A549 (cell line): ENCODE measurements around the gene SLC17A7. TPM values are rescaled to one million over a fixed set of nuclear protein-coding genes. Genes with fewer than 3 reads are reported as not detected.

Experiments
- ATAC-seq, 2 experiments: fragments of 200-7000 bp in 1 of 2; fragments of >200 bp in 1 of 2; cut with Nextera tagmentation in 1 of 2; cut with Tn5 transposase in 1 of 2; 3 replicates each; pipeline versions ENCODE4 v1.8.0 to v1.9.1; 2018 to 2020; ENCODE audit warnings: mild to moderate bottlenecking in 1 of 2, moderate library complexity in 1 of 2
- CTCF ChIA-PET: fragments of 300-600 bp; sonication (Branson Sonifier 250); formaldehyde crosslinking; extraction: SDS; loops from one replicate; lab custom pipeline; 2021; ENCODE audit warnings: antibody characterized with exemption, inconsistent platforms; lab: Yijun Ruan, JAX
- POLR2A ChIA-PET: fragments of 350-600 bp; formaldehyde crosslinking; extraction: SDS; loops from one replicate; lab custom pipeline; 2021; ENCODE audit warnings: antibody characterized with exemption, inconsistent platforms; lab: Yijun Ruan, JAX
- DNase-seq, 2 experiments: peaks; one replicate each; pipeline versions ENCODE4 v3.0.0 to v3.0.0-alpha.2; 2011 to 2016; ENCODE audit warnings: low read depth in 1 of 2, low spot score in 1 of 2
- FAIRE-seq: peaks from 2 replicates; lab custom pipeline; 2011; peaks lifted over from hg19 to GRCh38; lab: Jason Lieb, UNC
- H3K27ac ChIP-seq, 2 experiments: fragments of >200 bp; sonication (Bioruptor Twin); formaldehyde crosslinking; 3 replicates each; pipeline ENCODE4 v1.5.1; 2016 to 2017
- H3K4me1 ChIP-seq: fragments of >200 bp; sonication (Bioruptor Twin); formaldehyde crosslinking; 3 replicates; pipeline ENCODE4 v1.6.1; 2016
- H3K4me2 ChIP-seq: fragments of >200 bp; sonication (Bioruptor Twin); formaldehyde crosslinking; 3 replicates; pipeline ENCODE4 v1.6.1; 2016
- H3K4me3 ChIP-seq: fragments of >200 bp; sonication (Bioruptor Twin); formaldehyde crosslinking; 3 replicates; pipeline ENCODE4 v1.5.1; 2016
- H3K9me3 ChIP-seq: fragments of >200 bp; sonication (Bioruptor Twin); formaldehyde crosslinking; 3 replicates; pipeline ENCODE4 v1.6.1; 2016
- CEBPB ChIP-seq, 2 experiments: fragments of >200 bp in 1 of 2; sonication (Bioruptor Twin) in 1 of 2; formaldehyde crosslinking in 1 of 2; IDR thresholded peaks; 2 replicates each; pipeline ENCODE4 v1.6.1; 2012 to 2016
- CHD2 ChIP-seq: fragments of 150-350 bp; IDR thresholded peaks from 2 replicates; pipeline ENCODE4 v1.6.1; 2014; ENCODE audit warnings: low read length; ENCODE audit not compliant: partially characterized antibody
- EHMT2 ChIP-seq: fragments of 200-600 bp; sonication (generic); IDR thresholded peaks from 2 replicates; pipeline ENCODE4 v1.6.1; 2016; ENCODE audit warnings: antibody characterized with exemption, low read depth, mild to moderate bottlenecking, moderate library complexity
- EP300 ChIP-seq, 2 experiments: fragments of >200 bp; sonication (Bioruptor Twin); formaldehyde crosslinking; IDR thresholded peaks; 2 replicates in 1 of 2; 3 replicates in 1 of 2; pipeline ENCODE4 v1.6.1; 2016 to 2017
- FOSB ChIP-seq: fragments of 250-450 bp; sonication (Bioruptor Pico); IDR thresholded peaks from 2 replicates; pipeline ENCODE4 v1.5.0; 2020; ENCODE audit warnings: mild to moderate bottlenecking, moderate library complexity
- HES2 ChIP-seq: fragments of >200 bp; sonication (Bioruptor Twin); formaldehyde crosslinking; IDR thresholded peaks from 2 replicates; pipeline ENCODE4 v1.6.1; 2016
- JUN ChIP-seq, 2 experiments: fragments of >200 bp; sonication (Bioruptor Twin); formaldehyde crosslinking; IDR thresholded peaks; 2 replicates in 1 of 2; 3 replicates in 1 of 2; pipeline ENCODE4 v1.6.1; 2016 to 2017
- KDM1A ChIP-seq: fragments of 200-600 bp; sonication (generic); IDR thresholded peaks from 2 replicates; pipeline ENCODE4 v1.6.1; 2016; ENCODE audit warnings: low read depth, mild to moderate bottlenecking
- MAFK ChIP-seq: fragments of 450-650 bp; IDR thresholded peaks from 2 replicates; pipeline ENCODE4 v1.6.1; 2014; ENCODE audit not compliant: partially characterized antibody
- MYC ChIP-seq: IDR thresholded peaks from 2 replicates; pipeline ENCODE4 v1.6.1; 2012; ENCODE audit warnings: mild to moderate bottlenecking, inconsistent platforms, low read length, improper control_type of control experiment, borderline replicate concordance
- NPAS2 ChIP-seq: fragments of 250-450 bp; sonication (Bioruptor Pico); IDR thresholded peaks from 2 replicates; pipeline ENCODE4 v1.8.0; 2022; ENCODE audit warnings: mild to moderate bottlenecking, moderate library complexity, borderline replicate concordance
- POLR2AphosphoS2 ChIP-seq: conservative IDR thresholded peaks from 2 replicates; pipeline ENCODE4 v1.6.1; 2012; ENCODE audit warnings: low read length, improper control_type of control experiment, inconsistent platforms
- RAD21 ChIP-seq, 2 experiments: fragments of >200 bp in 1 of 2; sonication (Bioruptor Twin) in 1 of 2; formaldehyde crosslinking in 1 of 2; IDR thresholded peaks in 1 of 2; conservative IDR thresholded peaks in 1 of 2; 2 replicates in 1 of 2; 3 replicates in 1 of 2; pipeline ENCODE4 v1.6.1; 2012 to 2018; ENCODE audit warnings: inconsistent platforms in 1 of 2
- RCOR1 ChIP-seq: fragments of 150-350 bp; IDR thresholded peaks from 2 replicates; pipeline ENCODE4 v1.6.1; 2014; ENCODE audit warnings: antibody characterized with exemption, low read length, low read depth
- TFCP2L1 ChIP-seq: fragments of 250-450 bp; sonication (Bioruptor Pico); IDR thresholded peaks from 2 replicates; pipeline ENCODE4 v1.5.0; 2021; ENCODE audit warnings: mild to moderate bottlenecking
- ZFP36 ChIP-seq: fragments of 450-650 bp; IDR thresholded peaks from 2 replicates; pipeline ENCODE4 v1.6.1; 2014; ENCODE audit warnings: borderline replicate concordance; ENCODE audit not compliant: partially characterized antibody
- ZNF302 ChIP-seq: fragments of 250-450 bp; sonication (Bioruptor Pico); IDR thresholded peaks from 2 replicates; pipeline ENCODE4 v1.9.0; 2021; ENCODE audit warnings: inconsistent platforms, mild to moderate bottlenecking, moderate library complexity
- WGBS: methylation state at CpG from one replicate; pipeline ENCODE4 v1.1.6; 2017; ENCODE audit errors: missing lambda C conversion rate; 5-methylcytosine and 5-hydroxymethylcytosine counted together
- polyA plus RNA-seq, 4 experiments: library from polyadenylated mRNA; depleted of rRNA in 3 of 4; stranded (reverse); fragments of >200 nt; fragmentation: RNase III in 1 of 4; extraction: RNeasy Plus Mini Kit Qiagen cat#74134 plus additional on column Dnase treatment in 1 of 4; gene quantifications; 2 replicates in 3 of 4; 3 replicates in 1 of 4; pipeline ENCODE4 v1.2.3, GENCODE V29; 2011 to 2017
- TF ChIP-seq, protein P1 (sequence below): fragments of 250-450 bp; sonication (Bioruptor Pico); IDR thresholded peaks from 2 replicates; pipeline ENCODE4 v1.5.0; 2021; ENCODE audit warnings: mild to moderate bottlenecking, moderate library complexity, borderline replicate concordance
- TF ChIP-seq, protein P2 (sequence below): fragments of 200-600 bp; sonication (generic); IDR thresholded peaks from 2 replicates; pipeline ENCODE4 v1.6.1; 2016; ENCODE audit warnings: antibody characterized with exemption, mild to moderate bottlenecking, moderate library complexity
- TF ChIP-seq, protein P3 (sequence below): IDR thresholded peaks from 2 replicates; pipeline ENCODE4 v1.6.1; 2012; ENCODE audit warnings: low read depth, borderline replicate concordance

The SLC17A7 gene
- polyA plus RNA-seq, 2 of the 4 experiments (the other 2 are of a cell fraction): 0.39 to 0.48 TPM

- Histone ChIP-seq H3K4me3 (no peak overlapping the region), H3K27ac (no peak overlapping the region), H3K4me2 (no peak overlapping the region)
- WGBS: 55% methylated on average over 3 of the region's 3 CpGs
- DNase-seq (no peak), ATAC-seq (no peak)
- POLR2A ChIA-PET: no interaction called here
- CTCF ChIA-PET: interaction anchor here (0.6 to 6.8 kb wide), 6 partner anchors 11 to 130 kb away, joined by 3 to 58 read pairs (median 5); partner anchors contain the start of genes GFY and SLC17A7
- no peak for TF ChIP-seq ZFP36
- TF ChIP-seq, all 56 proteins: peak for 0
- Histone ChIP-seq H3K4me1 (no peaks in the 10 kb centered on the region), H3K9me3 (no peaks in the 10 kb centered on the region)
- FAIRE-seq: no peak
Measured at GRCh38 chr19:49414256-49414655, 27.1 kb downstream of the SLC17A7 start.

- Histone ChIP-seq H3K9me3 (no peaks in the 10 kb centered on the region), H3K4me2 (no peak overlapping the region), H3K4me1 (no peaks in the 10 kb centered on the region), H3K4me3 (no peak overlapping the region), H3K27ac (no peak overlapping the region)
- CTCF ChIA-PET: interaction anchor here (0.6 to 6.8 kb wide), 8 partner anchors 9 to 347 kb away, joined by 3 to 58 read pairs (median 6); partner anchors contain the start of genes GFY and SLC17A7
- no peak for ATAC-seq
- POLR2A ChIA-PET: no interaction called here
- 75% methylated on average over 9 of the region's 9 CpGs for WGBS
- TF ChIP-seq FOSB (CRISPR knock-in tag) (no peak), MAFK (no peak), ZFP36 (no peak), JUN (IDR thresholded peaks at IDR 0.05) (no peak), CEBPB (IDR thresholded peaks at IDR 0.05) (no peak), RCOR1 (no peak), TFCP2L1 (CRISPR knock-in tag) (no peak), CHD2 (no peak), EHMT2 (no peak), NPAS2 (CRISPR knock-in tag) (no peak), HES2 (no peak), RAD21 (conservative IDR thresholded peaks at IDR 0.05 in 1 of 2, IDR thresholded peaks at IDR 0.05 in 1 of 2) (no peak), MYC (no peak), ZNF302 (CRISPR knock-in tag) (no peak), EP300 (IDR thresholded peaks at IDR 0.05) (no peak), POLR2AphosphoS2 (no peak), KDM1A (no peak)
- TF ChIP-seq, protein P1, sequence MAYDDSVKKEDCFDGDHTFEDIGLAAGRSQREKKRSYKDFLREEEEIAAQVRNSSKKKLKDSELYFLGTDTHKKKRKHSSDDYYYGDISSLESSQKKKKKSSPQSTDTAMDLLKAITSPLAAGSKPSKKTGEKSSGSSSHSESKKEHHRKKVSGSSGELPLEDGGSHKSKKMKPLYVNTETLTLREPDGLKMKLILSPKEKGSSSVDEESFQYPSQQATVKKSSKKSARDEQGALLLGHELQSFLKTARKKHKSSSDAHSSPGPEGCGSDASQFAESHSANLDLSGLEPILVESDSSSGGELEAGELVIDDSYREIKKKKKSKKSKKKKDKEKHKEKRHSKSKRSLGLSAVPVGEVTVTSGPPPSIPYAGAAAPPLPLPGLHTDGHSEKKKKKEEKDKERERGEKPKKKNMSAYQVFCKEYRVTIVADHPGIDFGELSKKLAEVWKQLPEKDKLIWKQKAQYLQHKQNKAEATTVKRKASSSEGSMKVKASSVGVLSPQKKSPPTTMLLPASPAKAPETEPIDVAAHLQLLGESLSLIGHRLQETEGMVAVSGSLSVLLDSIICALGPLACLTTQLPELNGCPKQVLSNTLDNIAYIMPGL (CRISPR knock-in tag): no peak
- TF ChIP-seq, protein P2, sequence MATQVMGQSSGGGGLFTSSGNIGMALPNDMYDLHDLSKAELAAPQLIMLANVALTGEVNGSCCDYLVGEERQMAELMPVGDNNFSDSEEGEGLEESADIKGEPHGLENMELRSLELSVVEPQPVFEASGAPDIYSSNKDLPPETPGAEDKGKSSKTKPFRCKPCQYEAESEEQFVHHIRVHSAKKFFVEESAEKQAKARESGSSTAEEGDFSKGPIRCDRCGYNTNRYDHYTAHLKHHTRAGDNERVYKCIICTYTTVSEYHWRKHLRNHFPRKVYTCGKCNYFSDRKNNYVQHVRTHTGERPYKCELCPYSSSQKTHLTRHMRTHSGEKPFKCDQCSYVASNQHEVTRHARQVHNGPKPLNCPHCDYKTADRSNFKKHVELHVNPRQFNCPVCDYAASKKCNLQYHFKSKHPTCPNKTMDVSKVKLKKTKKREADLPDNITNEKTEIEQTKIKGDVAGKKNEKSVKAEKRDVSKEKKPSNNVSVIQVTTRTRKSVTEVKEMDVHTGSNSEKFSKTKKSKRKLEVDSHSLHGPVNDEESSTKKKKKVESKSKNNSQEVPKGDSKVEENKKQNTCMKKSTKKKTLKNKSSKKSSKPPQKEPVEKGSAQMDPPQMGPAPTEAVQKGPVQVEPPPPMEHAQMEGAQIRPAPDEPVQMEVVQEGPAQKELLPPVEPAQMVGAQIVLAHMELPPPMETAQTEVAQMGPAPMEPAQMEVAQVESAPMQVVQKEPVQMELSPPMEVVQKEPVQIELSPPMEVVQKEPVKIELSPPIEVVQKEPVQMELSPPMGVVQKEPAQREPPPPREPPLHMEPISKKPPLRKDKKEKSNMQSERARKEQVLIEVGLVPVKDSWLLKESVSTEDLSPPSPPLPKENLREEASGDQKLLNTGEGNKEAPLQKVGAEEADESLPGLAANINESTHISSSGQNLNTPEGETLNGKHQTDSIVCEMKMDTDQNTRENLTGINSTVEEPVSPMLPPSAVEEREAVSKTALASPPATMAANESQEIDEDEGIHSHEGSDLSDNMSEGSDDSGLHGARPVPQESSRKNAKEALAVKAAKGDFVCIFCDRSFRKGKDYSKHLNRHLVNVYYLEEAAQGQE: no peak
- TF ChIP-seq, protein P3, sequence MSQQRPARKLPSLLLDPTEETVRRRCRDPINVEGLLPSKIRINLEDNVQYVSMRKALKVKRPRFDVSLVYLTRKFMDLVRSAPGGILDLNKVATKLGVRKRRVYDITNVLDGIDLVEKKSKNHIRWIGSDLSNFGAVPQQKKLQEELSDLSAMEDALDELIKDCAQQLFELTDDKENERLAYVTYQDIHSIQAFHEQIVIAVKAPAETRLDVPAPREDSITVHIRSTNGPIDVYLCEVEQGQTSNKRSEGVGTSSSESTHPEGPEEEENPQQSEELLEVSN: no peak
- no peak for FAIRE-seq
- DNase-seq: no peak
Measured at GRCh38 chr19:49413348-49413747, 28.0 kb downstream of the SLC17A7 start.
